ENCODE data around the gene DVL3. TPM values are rescaled to one million over a fixed set of nuclear protein-coding genes. Genes with fewer than 3 reads are reported as not detected.

DVL3 gene
- total and polyA plus RNA-seq, 9 donors, result 30.2 to 93.8 (median 71.1) TPM

- Histone ChIP-seq H3K36me3 (no peaks in the 10 kb centered on the region), H3K9me3 (no peaks in the 10 kb centered on the region), H3K4me3 (no peak overlapping the region), H3K4me1 (ENCODE audit: insufficient read depth) (no peaks in the 10 kb centered on the region), H3K27me3 (no peaks in the 10 kb centered on the region), H3K27ac (no peak overlapping the region)
- TF ChIP-seq POLR2A (IDR thresholded peaks at IDR 0.05) (no peak), EP300 (IDR thresholded peaks at IDR 0.05) (no peak), CTCF (IDR thresholded peaks at IDR 0.05) (no peak)
- no peak for DNase-seq
- WGBS, 3 donors, result 87 to 91% (median 90%) methylated on average over 3 of the region's 3 CpGs
- intact Hi-C loops (cut with DNase I), result loop anchor here in 2 of 4 donors (5.0 to 10.0 kb wide), 2 partner anchors 99 to 101 kb away; partner anchors contain the start of genes ALG3 (in 1 of the 2) and EEF1AKMT4 (in 1 of the 2)
Observed at GRCh38 chr3:184143327-184143726, 11.8 kb upstream of the DVL3 start.

- Histone ChIP-seq H3K36me3 (no peaks in the 10 kb centered on the region), H3K9me3 (no peaks in the 10 kb centered on the region), H3K27ac (no peak overlapping the region), H3K27me3 (no peaks in the 10 kb centered on the region), H3K4me3 (no peak overlapping the region), H3K4me1 (ENCODE audit: insufficient read depth) (no peaks in the 10 kb centered on the region)
- TF ChIP-seq EP300 (IDR thresholded peaks at IDR 0.05), result no peak
- TF ChIP-seq CTCF (IDR thresholded peaks at IDR 0.05), result no peak
- TF ChIP-seq POLR2A (IDR thresholded peaks at IDR 0.05), result no peak
- DNase-seq, result no peak
- intact Hi-C loops (cut with DNase I), result loop anchor here in 2 of 4 donors (5.0 to 10.0 kb wide), 2 partner anchors 98 to 100 kb away; partner anchors contain the start of genes ALG3 (in 1 of the 2) and EEF1AKMT4 (in 1 of the 2)
- 59 to 67% (median 64%) methylated on average over 5 of the region's 5 CpGs for WGBS, 3 donors
Observed at GRCh38 chr3:184144505-184144904, 10.7 kb upstream of the DVL3 start.

GRCh38 chr3:184145111-184145524 lies 10.1 kb upstream of the DVL3 start:
- intact Hi-C loops (cut with DNase I), result loop anchor here in 1 of 4 donors (10.0 kb wide), 1 partner anchor 100 kb away; the partner anchor contains the start of genes ALG3 and EEF1AKMT4
- TF ChIP-seq CTCF (IDR thresholded peaks at IDR 0.05) (no peak), POLR2A (IDR thresholded peaks at IDR 0.05) (no peak), EP300 (IDR thresholded peaks at IDR 0.05) (no peak)
- Histone ChIP-seq H3K27ac (no peak overlapping the region), H3K4me3 (no peak overlapping the region), H3K4me1 (ENCODE audit: insufficient read depth) (no peaks in the 10 kb centered on the region), H3K36me3 (no peaks in the 10 kb centered on the region), H3K27me3 (no peaks in the 10 kb centered on the region), H3K9me3 (no peaks in the 10 kb centered on the region)
- WGBS, 3 donors, result 24 to 31% (median 28%) methylated on average over 4 of the region's 4 CpGs
- peak in 1 of 5 donors; percentile 38 for DNase-seq

GRCh38 chr3:184145751-184146270 lies 9.4 kb upstream of the DVL3 start:
- Histone ChIP-seq H3K27ac (no peak overlapping the region), H3K27me3 (no peaks in the 10 kb centered on the region), H3K36me3 (no peaks in the 10 kb centered on the region), H3K4me3 (no peak overlapping the region), H3K9me3 (no peaks in the 10 kb centered on the region), H3K4me1 (ENCODE audit: insufficient read depth) (no peaks in the 10 kb centered on the region)
- TF ChIP-seq EP300 (IDR thresholded peaks at IDR 0.05), result no peak
- no peak for TF ChIP-seq POLR2A (IDR thresholded peaks at IDR 0.05)
- TF ChIP-seq CTCF (IDR thresholded peaks at IDR 0.05), result no peak
- no peak for DNase-seq
- intact Hi-C loops (cut with DNase I), result loop anchor here in 1 of 4 donors (10.0 kb wide), 1 partner anchor 99 kb away; the partner anchor contains the start of genes ALG3 and EEF1AKMT4
- WGBS, 3 donors, result 81 to 93% (median 85%) methylated on average over 8 of the region's 8 CpGs
